Activated CD4-positive, alpha-beta T cell treated with anti-CD3 and anti-CD28 coated beads, Interleukin-2, amount 10 ng/mL, durations not matched to agents 24 days and 14 days (primary cell): ENCODE measurements around the gene AIP. TPM values are rescaled to one million over a fixed set of nuclear protein-coding genes. Genes with fewer than 3 reads are reported as not detected.

Experiments used
- DNase-seq: peaks from one replicate; pipeline ENCODE4 v3.0.0; 2022
- H3K27ac Mint-ChIP-seq: one replicate; pipeline ENCODE4 v1.8.0; 2022; ENCODE audit warnings: mild to moderate bottlenecking, mixed read lengths
- H3K27me3 Mint-ChIP-seq: one replicate; pipeline ENCODE4 v1.8.0; 2022; ENCODE audit warnings: mixed read lengths
- H3K36me3 Mint-ChIP-seq: one replicate; pipeline ENCODE4 v1.8.0; 2022; ENCODE audit warnings: low read depth, mild to moderate bottlenecking, mixed read lengths
- H3K4me1 Mint-ChIP-seq: one replicate; pipeline ENCODE4 v1.8.0; 2021; ENCODE audit warnings: mixed read lengths
- H3K4me3 Mint-ChIP-seq: one replicate; pipeline ENCODE4 v1.8.0; 2022; ENCODE audit warnings: mild to moderate bottlenecking, moderate library complexity, mixed read lengths
- H3K9me3 Mint-ChIP-seq: one replicate; pipeline ENCODE4 v1.8.0; 2021; ENCODE audit warnings: mixed read lengths
- intact Hi-C: fragments of 100-400 bp; cut with micrococcal nuclease; formaldehyde crosslinking; loops from one replicate; pipeline ENCODE4 v1.15.1; 2023
- total RNA-seq: library from RNA; stranded (reverse); gene quantifications from 2 replicates; pipeline ENCODE4 v1.2.3, GENCODE V29; 2022

AIP gene
- total RNA-seq, 1 donor from 2014 or later, result 189 TPM

- no peaks in the 10 kb centered on the region for H3K9me3 Mint-ChIP-seq
- H3K4me3 Mint-ChIP-seq, result peak overlapping the region; percentile 99
- peaks cover 37% of the 10 kb centered on the region for H3K36me3 Mint-ChIP-seq
- H3K27me3 Mint-ChIP-seq, result no peaks in the 10 kb centered on the region
- no peak for DNase-seq
- peaks cover 48% of the 10 kb centered on the region for H3K4me1 Mint-ChIP-seq
- intact Hi-C loops, result no loop called here
- peak overlapping the region; percentile 98 for H3K27ac Mint-ChIP-seq
Observed at GRCh38 chr11:67440229-67441097, 42.4 kb upstream of the AIP start.

- Mint-ChIP-seq H3K27me3 (no peaks in the 10 kb centered on the region), H3K27ac (peak overlapping the region; percentile 81)
- no peak for DNase-seq
Observed at GRCh38 chr11:67441098-67441563, 41.7 kb upstream of the AIP start.

GRCh38 chr11:67441731-67442351, 41.0 kb upstream of the AIP start:
- Mint-ChIP-seq H3K27me3 (no peaks in the 10 kb centered on the region), H3K4me3 (peak overlapping the region; percentile 77), H3K9me3 (no peaks in the 10 kb centered on the region), H3K27ac (peak overlapping the region; percentile 90), H3K4me1 (peaks cover 54% of the 10 kb centered on the region), H3K36me3 (peaks cover 26% of the 10 kb centered on the region)
- DNase-seq, result no peak
- intact Hi-C loops, result no loop called here

More at GRCh38 chr11:67441098-67441563, 41.7 kb upstream of the AIP start:
- H3K36me3 Mint-ChIP-seq, result peaks cover 32% of the 10 kb centered on the region
- H3K4me1 Mint-ChIP-seq, result peaks cover 52% of the 10 kb centered on the region
- intact Hi-C loops, result no loop called here
- peak overlapping the region; percentile 36 for H3K4me3 Mint-ChIP-seq
- no peaks in the 10 kb centered on the region for H3K9me3 Mint-ChIP-seq

- H3K4me1 Mint-ChIP-seq, result peaks cover 56% of the 10 kb centered on the region
- no peak for DNase-seq
- H3K36me3 Mint-ChIP-seq, result peaks cover 20% of the 10 kb centered on the region
- H3K9me3 Mint-ChIP-seq, result no peaks in the 10 kb centered on the region
- intact Hi-C loops, result no loop called here
- peak overlapping the region; percentile 77 for H3K4me3 Mint-ChIP-seq
- no peaks in the 10 kb centered on the region for H3K27me3 Mint-ChIP-seq
- H3K27ac Mint-ChIP-seq, result peak overlapping the region; percentile 90
Observed at GRCh38 chr11:67442504-67443404, 40.1 kb upstream of the AIP start.

GRCh38 chr11:67445515-67445914, 37.3 kb upstream of the AIP start:
- no peaks in the 10 kb centered on the region for H3K9me3 Mint-ChIP-seq
- no peaks in the 10 kb centered on the region for H3K36me3 Mint-ChIP-seq
- no peak for DNase-seq
- peaks cover 48% of the 10 kb centered on the region for H3K4me1 Mint-ChIP-seq
- H3K4me3 Mint-ChIP-seq, result peak overlapping the region; percentile 80
- intact Hi-C loops, result no loop called here
- peaks cover 3% of the 10 kb centered on the region for H3K27me3 Mint-ChIP-seq
- H3K27ac Mint-ChIP-seq, result peak overlapping the region; percentile 88

GRCh38 chr11:67448220-67448609, 34.6 kb upstream of the AIP start:
- peaks cover 38% of the 10 kb centered on the region for H3K4me1 Mint-ChIP-seq
- H3K27ac Mint-ChIP-seq, result no peak overlapping the region
- intact Hi-C loops, result no loop called here
- H3K9me3 Mint-ChIP-seq, result no peaks in the 10 kb centered on the region
- H3K27me3 Mint-ChIP-seq, result peaks cover 3% of the 10 kb centered on the region
- no peak for DNase-seq
- no peaks in the 10 kb centered on the region for H3K36me3 Mint-ChIP-seq
- H3K4me3 Mint-ChIP-seq, result no peak overlapping the region

- H3K4me1 Mint-ChIP-seq, result peaks cover 34% of the 10 kb centered on the region
- no peaks in the 10 kb centered on the region for H3K9me3 Mint-ChIP-seq
- no peak for DNase-seq
- H3K27ac Mint-ChIP-seq, result peak overlapping the region; percentile 16
- H3K4me3 Mint-ChIP-seq, result no peak overlapping the region
- no peaks in the 10 kb centered on the region for H3K36me3 Mint-ChIP-seq
- intact Hi-C loops, result no loop called here
- peaks cover 3% of the 10 kb centered on the region for H3K27me3 Mint-ChIP-seq
Observed at GRCh38 chr11:67449116-67449844, 33.5 kb upstream of the AIP start.

- H3K9me3 Mint-ChIP-seq, result no peaks in the 10 kb centered on the region
- intact Hi-C loops, result no loop called here
- H3K27ac Mint-ChIP-seq, result no peak overlapping the region
- H3K4me3 Mint-ChIP-seq, result no peak overlapping the region
- peaks cover 3% of the 10 kb centered on the region for H3K27me3 Mint-ChIP-seq
- no peaks in the 10 kb centered on the region for H3K36me3 Mint-ChIP-seq
- peaks cover 16% of the 10 kb centered on the region for H3K4me1 Mint-ChIP-seq
- DNase-seq, result no peak
Observed at GRCh38 chr11:67450796-67451657, 31.8 kb upstream of the AIP start.

- Mint-ChIP-seq H3K36me3 (no peaks in the 10 kb centered on the region), H3K27me3 (peaks cover 3% of the 10 kb centered on the region)
- intact Hi-C loops, result no loop called here
Observed at GRCh38 chr11:67451658-67451976, 31.2 kb upstream of the AIP start.

GRCh38 chr11:67452141-67452952, 30.5 kb upstream of the AIP start, which contains the start of gene GPR152:
TSS of gene GPR152 (minus strand) at chr11:67452729. CDS start at chr11:67452724, 5 bp downstream.
- no peak for DNase-seq
- intact Hi-C loops, result no loop called here
- H3K4me1 Mint-ChIP-seq, result peaks cover 11% of the 10 kb centered on the region
- H3K27ac Mint-ChIP-seq, result no peak within 1 kb of the TSS
- peaks cover 3% of the 10 kb centered on the region for H3K27me3 Mint-ChIP-seq
- H3K9me3 Mint-ChIP-seq, result no peaks in the 10 kb centered on the region
- H3K36me3 Mint-ChIP-seq, result no peaks in the 10 kb centered on the region
- H3K4me3 Mint-ChIP-seq, result no peak within 1 kb of the TSS

More at GRCh38 chr11:67451658-67451976, 31.2 kb upstream of the AIP start:
- Mint-ChIP-seq H3K4me1 (peaks cover 12% of the 10 kb centered on the region), H3K27ac (no peak overlapping the region), H3K9me3 (no peaks in the 10 kb centered on the region), H3K4me3 (no peak overlapping the region)
- no peak for DNase-seq

GRCh38 chr11:67453816-67454732, 28.8 kb upstream of the AIP start:
- Mint-ChIP-seq H3K36me3 (no peaks in the 10 kb centered on the region), H3K27me3 (peaks cover 3% of the 10 kb centered on the region), H3K27ac (no peak overlapping the region), H3K4me3 (no peak overlapping the region), H3K9me3 (no peaks in the 10 kb centered on the region), H3K4me1 (peaks cover 6% of the 10 kb centered on the region)
- DNase-seq, result no peak
- intact Hi-C loops, result no loop called here
